Bronchial epithelial cell (primary cell): ENCODE measurements around the gene SH3GL1. TPM values are rescaled to one million over a fixed set of nuclear protein-coding genes. Genes with fewer than 3 reads are reported as not detected.

Experiments
- DNase-seq: peaks from one replicate; pipeline ENCODE4 v3.0.0-alpha.2; 2010; ENCODE audit warnings: low read depth
- FAIRE-seq: peaks from 2 replicates; lab custom pipeline; 2011; peaks lifted over from hg19 to GRCh38; lab: Jason Lieb, UNC
- H3K27me3 ChIP-seq: 2 replicates; pipeline ENCODE4 v1.5.1; 2011; ENCODE audit warnings: low read length; ENCODE audit not compliant: control insufficient read depth, insufficient read depth
- H3K36me3 ChIP-seq: 2 replicates; pipeline ENCODE4 v1.5.1; 2011; ENCODE audit warnings: low read length; ENCODE audit not compliant: control insufficient read depth, insufficient read depth
- H3K4me3 ChIP-seq: 2 replicates; pipeline ENCODE4 v1.5.1; 2011; ENCODE audit warnings: mild to moderate bottlenecking, low read depth, low read length, control low read depth
- CTCF ChIP-seq: IDR thresholded peaks from 2 replicates; pipeline ENCODE4 v1.5.1; 2011; ENCODE audit warnings: mild to moderate bottlenecking, moderate library complexity, low read length, control low read depth, inconsistent platforms; ENCODE audit not compliant: insufficient read depth, severe bottlenecking
- total RNA-seq: library from RNA; depleted of rRNA; stranded (reverse); fragments of >200 nt; gene quantifications from 2 replicates; pipeline ENCODE4 v1.2.1, GENCODE V29; 2014

Gene SH3GL1
- total RNA-seq, 1 donor from 2014 or later = 23.4 TPM

GRCh38 chr19:4388337-4389063 is 11.8 kb downstream of the SH3GL1 start:
- DNase-seq (no peak), FAIRE-seq (peak; percentile 72)
- Histone ChIP-seq H3K27me3 (no peaks in the 10 kb centered on the region), H3K4me3 (no peak overlapping the region), H3K36me3 (peaks cover 24% of the 10 kb centered on the region)
- no peak for TF ChIP-seq CTCF

GRCh38 chr19:4386041-4386782 is 14.1 kb downstream of the SH3GL1 start:
- no peaks in the 10 kb centered on the region for H3K27me3 ChIP-seq
- H3K4me3 ChIP-seq = no peak overlapping the region
- FAIRE-seq = no peak
- TF ChIP-seq CTCF = no peak
- no peak for DNase-seq
- peaks cover 26% of the 10 kb centered on the region for H3K36me3 ChIP-seq

- TF ChIP-seq CTCF = no peak
- no peak for FAIRE-seq
- no peak for DNase-seq
- no peak overlapping the region for H3K4me3 ChIP-seq
- no peaks in the 10 kb centered on the region for H3K27me3 ChIP-seq
- H3K36me3 ChIP-seq = peaks cover 26% of the 10 kb centered on the region
These were observed 14.9 kb downstream of the SH3GL1 start for GRCh38 chr19:4385291-4386040.

- TF ChIP-seq CTCF = no peak
- Histone ChIP-seq H3K4me3 (no peak overlapping the region), H3K27me3 (no peaks in the 10 kb centered on the region), H3K36me3 (peaks cover 18% of the 10 kb centered on the region)
- DNase-seq (peak; percentile 63), FAIRE-seq (no peak)
These were observed 20.1 kb downstream of the SH3GL1 start for GRCh38 chr19:4380254-4380727.

- TF ChIP-seq CTCF = no peak
- H3K4me3 ChIP-seq = no peak overlapping the region
- no peaks in the 10 kb centered on the region for H3K27me3 ChIP-seq
- peak; percentile 95 for FAIRE-seq
- peak; percentile 98 for DNase-seq
- H3K36me3 ChIP-seq = peaks cover 14% of the 10 kb centered on the region
These were observed 20.7 kb downstream of the SH3GL1 start for GRCh38 chr19:4379383-4380253.
